GM12874 (cell line): ENCODE data around the gene TAF11L6.
"Not testable (repeated sequence)": the region's sequence is repeated elsewhere in the genome, so short reads cannot be mapped to it uniquely, and the experiment has no call there.

Experiments
- TF ChIP-seq, protein P1 (sequence below): IDR thresholded peaks from 2 replicates; pipeline ENCODE4 v1.5.1; 2011; ENCODE audit warnings: low read depth, mild to moderate bottlenecking, control low read depth, low read length, moderate library complexity; ENCODE audit not compliant: insufficient read depth

Gene TAF11L6

GRCh38 chr5:17511775-17512325 lies 16.6 kb upstream of the TAF11L6 start:
- TF ChIP-seq, protein P1, sequence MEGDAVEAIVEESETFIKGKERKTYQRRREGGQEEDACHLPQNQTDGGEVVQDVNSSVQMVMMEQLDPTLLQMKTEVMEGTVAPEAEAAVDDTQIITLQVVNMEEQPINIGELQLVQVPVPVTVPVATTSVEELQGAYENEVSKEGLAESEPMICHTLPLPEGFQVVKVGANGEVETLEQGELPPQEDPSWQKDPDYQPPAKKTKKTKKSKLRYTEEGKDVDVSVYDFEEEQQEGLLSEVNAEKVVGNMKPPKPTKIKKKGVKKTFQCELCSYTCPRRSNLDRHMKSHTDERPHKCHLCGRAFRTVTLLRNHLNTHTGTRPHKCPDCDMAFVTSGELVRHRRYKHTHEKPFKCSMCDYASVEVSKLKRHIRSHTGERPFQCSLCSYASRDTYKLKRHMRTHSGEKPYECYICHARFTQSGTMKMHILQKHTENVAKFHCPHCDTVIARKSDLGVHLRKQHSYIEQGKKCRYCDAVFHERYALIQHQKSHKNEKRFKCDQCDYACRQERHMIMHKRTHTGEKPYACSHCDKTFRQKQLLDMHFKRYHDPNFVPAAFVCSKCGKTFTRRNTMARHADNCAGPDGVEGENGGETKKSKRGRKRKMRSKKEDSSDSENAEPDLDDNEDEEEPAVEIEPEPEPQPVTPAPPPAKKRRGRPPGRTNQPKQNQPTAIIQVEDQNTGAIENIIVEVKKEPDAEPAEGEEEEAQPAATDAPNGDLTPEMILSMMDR: no peak

- TF ChIP-seq, protein P1: not testable (repeated sequence)
These were observed 10.4 kb upstream of the TAF11L6 start, which contains the start of gene TAF11L3 for GRCh38 chr5:17518067-17518466. TSS of gene TAF11L3 (plus strand) at chr5:17518367.

GRCh38 chr5:17521501-17521900 lies 7.0 kb upstream of the TAF11L6 start, which contains the start of gene TAF11L4:
TSS of gene TAF11L4 (plus strand) at chr5:17521801.
- TF ChIP-seq, protein P1: not testable (repeated sequence)

DNA sequence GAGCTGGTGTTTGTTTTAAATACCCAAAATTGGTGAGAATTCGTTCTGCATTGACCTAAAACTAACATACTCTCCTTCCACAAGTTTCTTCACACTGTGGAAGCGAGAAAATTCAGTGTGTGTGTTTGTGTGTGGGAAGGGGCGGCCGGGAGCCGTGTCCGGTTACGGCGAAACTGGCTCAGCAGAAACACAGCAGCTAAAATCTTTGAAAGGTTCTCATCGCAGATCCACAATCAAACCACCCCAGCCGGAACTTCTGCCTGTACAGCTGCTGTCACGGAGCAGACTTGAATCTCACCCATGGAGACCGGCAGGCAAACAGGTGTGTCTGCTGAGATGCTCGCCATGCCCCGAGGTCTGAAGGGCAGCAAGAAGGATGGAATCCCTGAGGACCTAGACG lies 3.5 kb upstream of the TAF11L6 start, which contains the start of gene TAF11L5:
TAF11L5 (plus strand) TSS at position 301 of the 400 bp plus-strand sequence.
- TF ChIP-seq, protein P1: not testable (repeated sequence)
